K562 (cell line): ENCODE data around the gene C5orf24. TPM values are rescaled to one million over a fixed set of nuclear protein-coding genes. Genes with fewer than 3 reads are reported as not detected.
A peak's percentile ranks its signal among the peaks of the same experiment; 100 is the strongest.

Experiments used
- CCAR2 ChIP-seq: fragments of 200-400 bp; formaldehyde crosslinking; IDR thresholded peaks from 2 replicates; pipeline ENCODE4 v1.6.1; 2017; ENCODE audit warnings: mild to moderate bottlenecking, low read depth, low read length
- DDX20 ChIP-seq: fragments of 450-650 bp; IDR thresholded peaks from 2 replicates; pipeline ENCODE4 v1.6.1; 2016; ENCODE audit warnings: missing genetic modification characterization, low read depth, mild to moderate bottlenecking, missing compliant biosample characterization, moderate library complexity
- FOSL1 ChIP-seq: fragments of 200-800 bp; sonication (Bioruptor generic); conservative IDR thresholded peaks from 2 replicates; pipeline ENCODE4 v1.6.1; 2016; ENCODE audit warnings: missing genetic modification characterization, missing compliant biosample characterization
- FOXJ2 ChIP-seq: fragments of 200-800 bp; sonication (Bioruptor generic); IDR thresholded peaks from 2 replicates; pipeline ENCODE4 v1.6.1; 2016; ENCODE audit warnings: missing genetic modification characterization, missing compliant biosample characterization
- GATAD2B ChIP-seq: fragments of 450-650 bp; IDR thresholded peaks from 2 replicates; pipeline ENCODE4 v1.6.1; 2017; ENCODE audit warnings: mild to moderate bottlenecking, borderline replicate concordance
- KLF16 ChIP-seq: IDR thresholded peaks from 2 replicates; pipeline ENCODE4 v1.6.1; 2016; ENCODE audit warnings: antibody characterized with exemption
- MAX ChIP-seq: sonication (generic); formaldehyde crosslinking; IDR thresholded peaks from 2 replicates; pipeline ENCODE4 v1.9.0; 2022; ENCODE audit warnings: mild to moderate bottlenecking, missing genetic modification reagents
- NONO ChIP-seq, 2 experiments: fragments of 200-400 bp in 1 of 2; fragments of 450-650 bp in 1 of 2; formaldehyde crosslinking in 1 of 2; IDR thresholded peaks; 2 replicates each; pipeline ENCODE4 v1.6.1; 2017; ENCODE audit warnings: low read depth in 2 of 2, mild to moderate bottlenecking in 2 of 2, moderate library complexity in 2 of 2, low read length in 1 of 2
- PATZ1 ChIP-seq: fragments of 250-450 bp; sonication (Bioruptor Pico); IDR thresholded peaks from 2 replicates; pipeline ENCODE4 v1.5.0; 2020; ENCODE audit warnings: mild to moderate bottlenecking, borderline replicate concordance
- RFX7 ChIP-seq: fragments of 250-450 bp; sonication (Bioruptor Pico); IDR thresholded peaks from 2 replicates; pipeline ENCODE4 v1.5.1; 2021; ENCODE audit warnings: mild to moderate bottlenecking
- SMAD4 ChIP-seq: fragments of 250-450 bp; sonication (Bioruptor Pico); conservative IDR thresholded peaks from 2 replicates; pipeline ENCODE4 v1.8.0; 2021; ENCODE audit warnings: inconsistent platforms, mild to moderate bottlenecking, moderate library complexity
- SP2 ChIP-seq: IDR thresholded peaks from 2 replicates; pipeline ENCODE4 v1.6.1; 2011; ENCODE audit warnings: mild to moderate bottlenecking, low read depth, low read length, moderate library complexity; ENCODE audit not compliant: poor library complexity, severe bottlenecking; ENCODE audit errors: extremely low read depth
- polyA plus RNA-seq, 8 experiments: library from polyadenylated mRNA; depleted of rRNA in 4 of 8; stranded (reverse) in 5 of 8; unstranded in 3 of 8; fragments of >200 nt; fragmentation: Nextera tagmentation in 2 of 8; fragmentation: Illumina TruSeq in 1 of 8; extraction: Ambion mirVana in 2 of 8; extraction: Trizol in 1 of 8; gene quantifications; 2 replicates each; pipeline versions ENCODE4 v1.2.1 to v1.2.3, GENCODE V29; 2011 to 2014; ENCODE audit warnings: inconsistent platforms in 1 of 8, missing spikeins in 1 of 8
- total RNA-seq, 7 experiments: library from RNA; depleted of rRNA in 6 of 7; stranded (reverse); fragments of >200 nt in 6 of 7; fragmentation: Illumina TruSeq in 2 of 7; extraction: Trizol in 2 of 7; gene quantifications; 2 replicates each; pipeline versions ENCODE4 v1.2.1 to v1.2.3, GENCODE V29; 2011 to 2021; ENCODE audit warnings: low replicate concordance in 1 of 7
- TF ChIP-seq, protein P1 (sequence below): sonication (generic); formaldehyde crosslinking; IDR thresholded peaks from 2 replicates; pipeline ENCODE4 v1.8.0; 2022; ENCODE audit warnings: mild to moderate bottlenecking, missing genetic modification reagents
- TF ChIP-seq, protein P2 (sequence below), 2 experiments: fragments of 450-650 bp; formaldehyde crosslinking in 1 of 2; IDR thresholded peaks; 2 replicates each; pipeline versions ENCODE4 v1.4.0 to v1.6.1; 2014 to 2020; ENCODE audit warnings: mild to moderate bottlenecking in 2 of 2, borderline replicate concordance in 1 of 2, low read depth in 1 of 2

Gene C5orf24
- total and polyA plus RNA-seq, 9 of the 15 experiments (the other 6 are each of a cell fraction or from before 2014, with no cell fraction given) = 8.9 to 38.6 (median 28.4) TPM

GRCh38 chr5:134873987-134874830 lies 28.4 kb downstream of the C5orf24 start, which contains the start of gene TXNDC15 (continued):
- TF ChIP-seq, protein P1, sequence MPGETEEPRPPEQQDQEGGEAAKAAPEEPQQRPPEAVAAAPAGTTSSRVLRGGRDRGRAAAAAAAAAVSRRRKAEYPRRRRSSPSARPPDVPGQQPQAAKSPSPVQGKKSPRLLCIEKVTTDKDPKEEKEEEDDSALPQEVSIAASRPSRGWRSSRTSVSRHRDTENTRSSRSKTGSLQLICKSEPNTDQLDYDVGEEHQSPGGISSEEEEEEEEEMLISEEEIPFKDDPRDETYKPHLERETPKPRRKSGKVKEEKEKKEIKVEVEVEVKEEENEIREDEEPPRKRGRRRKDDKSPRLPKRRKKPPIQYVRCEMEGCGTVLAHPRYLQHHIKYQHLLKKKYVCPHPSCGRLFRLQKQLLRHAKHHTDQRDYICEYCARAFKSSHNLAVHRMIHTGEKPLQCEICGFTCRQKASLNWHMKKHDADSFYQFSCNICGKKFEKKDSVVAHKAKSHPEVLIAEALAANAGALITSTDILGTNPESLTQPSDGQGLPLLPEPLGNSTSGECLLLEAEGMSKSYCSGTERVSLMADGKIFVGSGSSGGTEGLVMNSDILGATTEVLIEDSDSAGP (CRISPR knock-in tag) = no peak
- TF ChIP-seq FOXJ2 (no peak), SMAD4 (CRISPR knock-in tag) (peak; percentile 89), RFX7 (CRISPR knock-in tag) (no peak), CCAR2 (no peak), FOSL1 (tag) (no peak), PATZ1 (CRISPR knock-in tag) (no peak), MAX (CRISPR knock-in tag) (peak; percentile 42; the same call in 1 of the 2 replicates), KLF16 (no peak), NONO (IDR thresholded peaks at IDR 0.05; ENCODE audit: low read depth in 2 of 2, low read length in 1 of 2) (peak; percentile 42 to 90; a peak in 2 of 4 replicates), GATAD2B (no peak), DDX20 (tag) (no peak), SP2 (no peak)
- TF ChIP-seq, protein P2, sequence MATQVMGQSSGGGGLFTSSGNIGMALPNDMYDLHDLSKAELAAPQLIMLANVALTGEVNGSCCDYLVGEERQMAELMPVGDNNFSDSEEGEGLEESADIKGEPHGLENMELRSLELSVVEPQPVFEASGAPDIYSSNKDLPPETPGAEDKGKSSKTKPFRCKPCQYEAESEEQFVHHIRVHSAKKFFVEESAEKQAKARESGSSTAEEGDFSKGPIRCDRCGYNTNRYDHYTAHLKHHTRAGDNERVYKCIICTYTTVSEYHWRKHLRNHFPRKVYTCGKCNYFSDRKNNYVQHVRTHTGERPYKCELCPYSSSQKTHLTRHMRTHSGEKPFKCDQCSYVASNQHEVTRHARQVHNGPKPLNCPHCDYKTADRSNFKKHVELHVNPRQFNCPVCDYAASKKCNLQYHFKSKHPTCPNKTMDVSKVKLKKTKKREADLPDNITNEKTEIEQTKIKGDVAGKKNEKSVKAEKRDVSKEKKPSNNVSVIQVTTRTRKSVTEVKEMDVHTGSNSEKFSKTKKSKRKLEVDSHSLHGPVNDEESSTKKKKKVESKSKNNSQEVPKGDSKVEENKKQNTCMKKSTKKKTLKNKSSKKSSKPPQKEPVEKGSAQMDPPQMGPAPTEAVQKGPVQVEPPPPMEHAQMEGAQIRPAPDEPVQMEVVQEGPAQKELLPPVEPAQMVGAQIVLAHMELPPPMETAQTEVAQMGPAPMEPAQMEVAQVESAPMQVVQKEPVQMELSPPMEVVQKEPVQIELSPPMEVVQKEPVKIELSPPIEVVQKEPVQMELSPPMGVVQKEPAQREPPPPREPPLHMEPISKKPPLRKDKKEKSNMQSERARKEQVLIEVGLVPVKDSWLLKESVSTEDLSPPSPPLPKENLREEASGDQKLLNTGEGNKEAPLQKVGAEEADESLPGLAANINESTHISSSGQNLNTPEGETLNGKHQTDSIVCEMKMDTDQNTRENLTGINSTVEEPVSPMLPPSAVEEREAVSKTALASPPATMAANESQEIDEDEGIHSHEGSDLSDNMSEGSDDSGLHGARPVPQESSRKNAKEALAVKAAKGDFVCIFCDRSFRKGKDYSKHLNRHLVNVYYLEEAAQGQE (IDR thresholded peaks at IDR 0.05; ENCODE audit: borderline replicate concordance) = no peak
- TF ChIP-seq, protein P2 (CRISPR knock-in tag; IDR thresholded peaks at IDR 0.05; ENCODE audit: low read depth) = peak; percentile 70
